GM12873 (cell line): ENCODE data around the gene KCNK15.

Experiments
- TF ChIP-seq, protein P1 (sequence below): IDR thresholded peaks from 2 replicates; pipeline ENCODE4 v1.5.1; 2012; ENCODE audit warnings: low read depth, mild to moderate bottlenecking, moderate library complexity, low read length, control low read depth; ENCODE audit not compliant: insufficient read depth; ENCODE audit errors: missing control alignments

The KCNK15 gene

GRCh38 chr20:44703183-44703925 lies 42.3 kb upstream of the KCNK15 start:
- TF ChIP-seq, protein P1, sequence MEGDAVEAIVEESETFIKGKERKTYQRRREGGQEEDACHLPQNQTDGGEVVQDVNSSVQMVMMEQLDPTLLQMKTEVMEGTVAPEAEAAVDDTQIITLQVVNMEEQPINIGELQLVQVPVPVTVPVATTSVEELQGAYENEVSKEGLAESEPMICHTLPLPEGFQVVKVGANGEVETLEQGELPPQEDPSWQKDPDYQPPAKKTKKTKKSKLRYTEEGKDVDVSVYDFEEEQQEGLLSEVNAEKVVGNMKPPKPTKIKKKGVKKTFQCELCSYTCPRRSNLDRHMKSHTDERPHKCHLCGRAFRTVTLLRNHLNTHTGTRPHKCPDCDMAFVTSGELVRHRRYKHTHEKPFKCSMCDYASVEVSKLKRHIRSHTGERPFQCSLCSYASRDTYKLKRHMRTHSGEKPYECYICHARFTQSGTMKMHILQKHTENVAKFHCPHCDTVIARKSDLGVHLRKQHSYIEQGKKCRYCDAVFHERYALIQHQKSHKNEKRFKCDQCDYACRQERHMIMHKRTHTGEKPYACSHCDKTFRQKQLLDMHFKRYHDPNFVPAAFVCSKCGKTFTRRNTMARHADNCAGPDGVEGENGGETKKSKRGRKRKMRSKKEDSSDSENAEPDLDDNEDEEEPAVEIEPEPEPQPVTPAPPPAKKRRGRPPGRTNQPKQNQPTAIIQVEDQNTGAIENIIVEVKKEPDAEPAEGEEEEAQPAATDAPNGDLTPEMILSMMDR, result no peak

- TF ChIP-seq, protein P1, result no peak
Observed at GRCh38 chr20:44703956-44704488, 41.6 kb upstream of the KCNK15 start.

DNA sequence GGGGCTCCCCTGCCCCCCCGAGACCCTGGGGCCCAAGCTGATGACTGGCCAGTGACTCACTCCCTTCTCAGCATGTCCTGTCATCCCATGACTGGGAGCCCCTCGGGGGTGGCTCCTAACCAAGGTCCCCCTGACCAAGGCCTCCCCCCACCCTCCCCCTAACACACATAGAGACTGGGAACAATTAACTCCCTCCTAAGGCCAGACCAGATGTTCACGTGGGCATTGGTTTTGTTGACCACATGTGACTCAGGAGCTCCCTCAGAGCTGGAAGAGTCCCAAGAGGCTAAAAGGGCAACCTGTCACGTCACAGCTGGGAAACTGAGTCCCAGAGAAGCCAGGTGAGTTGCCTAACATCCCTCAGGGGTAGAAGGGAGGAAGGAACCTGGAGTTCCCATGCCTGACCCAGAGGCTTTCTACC lies 41.1 kb upstream of the KCNK15 start:
- TF ChIP-seq, protein P1, result no peak

DNA sequence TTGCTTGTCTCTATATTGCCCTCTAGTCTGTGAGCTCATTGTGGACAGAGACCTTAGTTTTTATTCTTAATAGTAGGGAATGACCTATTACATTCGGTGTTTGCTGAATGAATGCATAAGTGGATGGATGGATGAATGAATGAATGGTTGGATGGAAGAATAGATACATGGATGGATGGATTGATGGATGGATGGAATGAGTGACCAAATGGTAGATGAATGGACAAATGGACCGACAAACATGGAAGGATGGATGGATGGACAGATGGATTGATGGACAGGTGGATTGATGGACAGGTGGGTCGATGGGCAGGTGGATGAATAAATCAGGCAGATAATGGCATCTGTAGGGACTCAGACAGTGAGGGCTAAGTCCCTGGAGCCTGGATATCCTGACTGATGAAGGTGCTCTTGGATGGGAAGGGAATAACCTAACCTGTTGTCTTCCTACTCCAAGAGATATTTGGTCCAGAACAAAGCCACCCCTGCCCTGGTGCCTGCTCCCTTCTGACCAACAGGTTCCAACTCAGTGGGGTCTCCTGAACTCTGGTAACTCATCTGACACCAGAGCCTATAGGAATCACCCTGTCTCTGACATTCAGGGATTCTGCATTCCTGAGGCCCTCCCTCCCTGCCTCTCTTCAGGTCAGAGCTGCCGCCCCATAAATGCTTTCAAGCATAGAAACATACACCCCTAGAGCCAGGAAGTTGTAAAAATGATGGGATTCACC lies 40.1 kb upstream of the KCNK15 start:
- TF ChIP-seq, protein P1, result no peak

DNA sequence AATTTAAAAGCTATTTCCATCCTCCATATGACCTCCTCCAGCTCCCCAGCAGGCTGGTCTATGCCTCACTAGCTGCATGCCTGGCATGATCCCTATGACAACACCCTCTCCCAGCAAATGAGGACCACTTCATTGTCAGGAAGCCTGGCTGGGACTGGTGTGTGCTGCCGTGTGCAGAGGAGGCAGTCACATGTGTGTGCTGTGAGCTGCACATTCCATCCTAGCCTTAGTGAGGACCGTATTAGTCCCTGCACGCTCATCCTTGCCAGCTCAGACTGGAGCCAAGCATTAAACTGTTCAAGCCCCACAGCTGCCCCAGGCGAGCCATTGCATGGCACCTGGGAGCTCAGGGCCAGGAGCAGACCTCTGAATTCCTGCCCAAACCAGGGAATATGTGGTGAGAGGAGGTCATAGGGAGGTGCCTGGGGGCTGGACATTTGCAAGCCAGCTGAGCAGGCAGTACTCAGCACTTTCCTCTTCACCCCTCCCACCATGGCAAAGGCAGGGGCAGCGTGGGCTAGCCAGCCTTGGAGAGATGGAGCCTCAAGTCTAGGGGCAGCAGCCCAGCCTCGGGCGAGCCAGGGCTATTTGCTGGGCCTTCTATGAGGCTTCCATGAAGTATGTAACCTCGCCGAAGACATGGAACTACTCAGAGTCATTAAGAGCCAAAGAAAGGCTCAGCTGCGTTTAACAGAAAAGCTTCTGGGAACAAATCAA lies 39.2 kb upstream of the KCNK15 start:
- TF ChIP-seq, protein P1, result no peak

GRCh38 chr20:44707018-44707579 lies 38.6 kb upstream of the KCNK15 start:
- TF ChIP-seq, protein P1, result no peak

GRCh38 chr20:44709380-44709779 lies 36.3 kb upstream of the KCNK15 start:
- TF ChIP-seq, protein P1, result no peak
